Glutamatergic neuron (in vitro differentiated cells): Measurements from ENCODE around the gene ZNF415. TPM values are rescaled to one million over a fixed set of nuclear protein-coding genes. Genes with fewer than 3 reads are reported as not detected.
"Not testable (repeated sequence)": the region's sequence is repeated elsewhere in the genome, so short reads cannot be mapped to it uniquely, and the experiment has no call there.

Experiments
- DNase-seq: peaks from one replicate; pipeline ENCODE4 v3.0.0; 2022
- H3K27ac Mint-ChIP-seq: one replicate; pipeline ENCODE4 v1.8.0; 2020; ENCODE audit warnings: mild to moderate bottlenecking, mixed read lengths, inconsistent platforms; ENCODE audit not compliant: unreplicated experiment
- H3K27me3 Mint-ChIP-seq: one replicate; pipeline ENCODE4 v1.8.0; 2020; ENCODE audit warnings: mild to moderate bottlenecking, moderate library complexity, mixed read lengths, inconsistent platforms; ENCODE audit not compliant: unreplicated experiment
- H3K36me3 Mint-ChIP-seq: one replicate; pipeline ENCODE4 v1.8.0; 2020; ENCODE audit warnings: mild to moderate bottlenecking, mixed read lengths, inconsistent platforms; ENCODE audit not compliant: unreplicated experiment
- H3K4me1 Mint-ChIP-seq: one replicate; pipeline ENCODE4 v1.8.0; 2020; ENCODE audit warnings: mild to moderate bottlenecking, low read depth, mixed read lengths, inconsistent platforms; ENCODE audit not compliant: unreplicated experiment
- H3K4me3 Mint-ChIP-seq: one replicate; pipeline ENCODE4 v1.8.0; 2020; ENCODE audit warnings: mild to moderate bottlenecking, mixed read lengths, inconsistent platforms; ENCODE audit not compliant: unreplicated experiment
- H3K9me3 Mint-ChIP-seq: one replicate; pipeline ENCODE4 v1.8.0; 2020; ENCODE audit warnings: mild to moderate bottlenecking, moderate library complexity, mixed read lengths, inconsistent platforms; ENCODE audit not compliant: unreplicated experiment
- total RNA-seq: library from RNA; stranded (reverse); fragmentation: NEBNext Ultra II Directional; extraction: Animal tissue kit (Norgen Biotek cat#: 25700); gene quantifications from one replicate; pipeline ENCODE4 v1.2.1, GENCODE V29; 2021; ENCODE audit not compliant: unreplicated experiment
- TF ChIP-seq, protein P1 (sequence below): fragments of 200-600 bp; sonication (generic); IDR thresholded peaks from one replicate; pipeline ENCODE4 v1.5.0; 2021; ENCODE audit not compliant: partially characterized antibody, unreplicated experiment

Gene ZNF415
- total RNA-seq, 1 donor from 2014 or later: 12.7 TPM

DNA sequence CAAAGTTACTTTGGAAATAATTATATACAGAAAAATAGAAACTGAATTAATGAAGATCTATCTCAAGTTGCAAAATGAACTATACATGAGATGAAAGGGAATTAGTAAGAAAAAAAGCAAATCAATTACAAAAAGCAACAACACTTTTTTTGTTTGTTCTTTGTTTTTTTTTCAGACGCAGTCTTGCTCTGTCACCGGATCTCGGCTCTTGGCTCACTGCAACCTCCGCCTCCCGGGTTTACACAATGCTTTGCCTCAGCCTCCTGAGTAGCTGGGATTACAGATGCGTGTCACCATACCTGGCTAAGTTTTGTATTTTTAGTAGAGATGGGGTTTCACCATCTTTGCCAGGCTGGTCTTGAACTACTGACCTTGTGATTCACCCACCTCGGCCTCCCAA lies 2.2 kb downstream of the ZNF415 start:
- no peak for DNase-seq

DNA sequence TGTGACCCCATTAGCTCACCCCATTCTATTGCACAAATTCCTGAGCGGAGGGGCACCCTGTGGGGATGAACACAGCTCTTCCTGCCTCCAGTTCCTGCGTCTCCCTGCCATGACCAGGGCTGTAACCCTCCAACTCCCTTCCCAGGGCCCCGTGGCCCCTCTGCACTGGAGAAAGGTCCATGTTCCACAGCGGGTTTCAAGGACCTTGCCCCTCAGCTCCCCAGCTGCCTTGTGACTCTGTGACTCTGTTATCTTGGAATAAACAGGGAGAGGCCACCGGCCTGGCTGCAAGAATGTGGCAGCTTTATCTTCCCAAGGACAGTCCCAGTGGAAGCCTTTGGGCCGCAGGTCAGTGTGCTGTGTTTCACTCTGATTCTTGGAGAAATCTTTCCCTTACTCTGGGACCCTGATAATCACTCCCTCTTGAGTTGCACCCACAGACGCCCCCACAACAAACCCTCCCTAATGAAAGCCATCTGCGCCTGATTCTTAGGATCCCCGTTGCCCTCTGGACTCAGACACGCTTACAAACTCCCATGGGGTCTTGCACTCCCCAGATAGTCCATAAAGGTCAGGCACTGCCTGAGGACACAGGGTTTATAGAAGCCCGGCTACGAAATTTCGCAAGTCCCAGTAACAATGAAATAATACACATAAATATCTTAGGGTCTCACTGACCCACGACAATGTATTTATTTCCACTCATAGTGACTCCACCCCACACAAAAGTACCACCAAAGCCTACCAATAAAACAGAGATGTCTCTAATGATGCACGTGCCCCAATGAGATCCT lies 5.8 kb downstream of the ZNF415 start:
- H3K4me3 Mint-ChIP-seq, H3K4me1 Mint-ChIP-seq, H3K9me3 Mint-ChIP-seq, H3K36me3 Mint-ChIP-seq, H3K27me3 Mint-ChIP-seq, DNase-seq, H3K27ac Mint-ChIP-seq: not testable (repeated sequence)

More for the DNA sequence above, 2.2 kb downstream of the ZNF415 start:
- TF ChIP-seq, protein P1, sequence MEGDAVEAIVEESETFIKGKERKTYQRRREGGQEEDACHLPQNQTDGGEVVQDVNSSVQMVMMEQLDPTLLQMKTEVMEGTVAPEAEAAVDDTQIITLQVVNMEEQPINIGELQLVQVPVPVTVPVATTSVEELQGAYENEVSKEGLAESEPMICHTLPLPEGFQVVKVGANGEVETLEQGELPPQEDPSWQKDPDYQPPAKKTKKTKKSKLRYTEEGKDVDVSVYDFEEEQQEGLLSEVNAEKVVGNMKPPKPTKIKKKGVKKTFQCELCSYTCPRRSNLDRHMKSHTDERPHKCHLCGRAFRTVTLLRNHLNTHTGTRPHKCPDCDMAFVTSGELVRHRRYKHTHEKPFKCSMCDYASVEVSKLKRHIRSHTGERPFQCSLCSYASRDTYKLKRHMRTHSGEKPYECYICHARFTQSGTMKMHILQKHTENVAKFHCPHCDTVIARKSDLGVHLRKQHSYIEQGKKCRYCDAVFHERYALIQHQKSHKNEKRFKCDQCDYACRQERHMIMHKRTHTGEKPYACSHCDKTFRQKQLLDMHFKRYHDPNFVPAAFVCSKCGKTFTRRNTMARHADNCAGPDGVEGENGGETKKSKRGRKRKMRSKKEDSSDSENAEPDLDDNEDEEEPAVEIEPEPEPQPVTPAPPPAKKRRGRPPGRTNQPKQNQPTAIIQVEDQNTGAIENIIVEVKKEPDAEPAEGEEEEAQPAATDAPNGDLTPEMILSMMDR: no peak
- Mint-ChIP-seq H3K36me3 (peaks cover 5% of the 10 kb centered on the region), H3K4me3 (no peak overlapping the region), H3K9me3 (peaks cover 5% of the 10 kb centered on the region), H3K4me1 (peaks cover 4% of the 10 kb centered on the region), H3K27ac (no peak overlapping the region), H3K27me3 (peaks cover 12% of the 10 kb centered on the region)

DNA sequence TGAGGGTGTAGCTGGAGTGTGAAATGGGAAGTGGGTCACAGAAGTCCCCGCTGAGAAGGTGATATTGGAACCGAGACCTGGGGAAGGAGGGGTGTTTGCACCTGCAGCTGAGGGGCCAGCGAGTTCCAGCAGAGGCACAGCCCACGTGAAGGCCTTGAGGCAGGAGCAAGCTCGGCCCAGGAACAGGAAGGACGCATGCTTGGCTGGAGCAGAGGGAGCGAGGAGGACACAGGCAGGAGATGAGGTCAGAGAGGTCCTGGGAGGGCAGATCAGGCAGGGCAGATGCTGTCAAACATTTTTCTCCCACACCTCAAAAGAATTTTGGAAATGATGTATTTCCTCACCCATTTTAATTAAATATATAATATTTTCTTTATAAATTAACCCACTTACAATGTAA lies 9.3 kb downstream of the ZNF415 start:
- TF ChIP-seq, protein P1: no peak
- DNase-seq: no peak
- H3K36me3 Mint-ChIP-seq: peaks cover 7% of the 10 kb centered on the region
- H3K4me3 Mint-ChIP-seq: peak overlapping the region; percentile 5
- H3K4me1 Mint-ChIP-seq: no peaks in the 10 kb centered on the region
- no peak overlapping the region for H3K27ac Mint-ChIP-seq
- H3K9me3 Mint-ChIP-seq: peaks cover 6% of the 10 kb centered on the region
- H3K27me3 Mint-ChIP-seq: no peaks in the 10 kb centered on the region

DNA sequence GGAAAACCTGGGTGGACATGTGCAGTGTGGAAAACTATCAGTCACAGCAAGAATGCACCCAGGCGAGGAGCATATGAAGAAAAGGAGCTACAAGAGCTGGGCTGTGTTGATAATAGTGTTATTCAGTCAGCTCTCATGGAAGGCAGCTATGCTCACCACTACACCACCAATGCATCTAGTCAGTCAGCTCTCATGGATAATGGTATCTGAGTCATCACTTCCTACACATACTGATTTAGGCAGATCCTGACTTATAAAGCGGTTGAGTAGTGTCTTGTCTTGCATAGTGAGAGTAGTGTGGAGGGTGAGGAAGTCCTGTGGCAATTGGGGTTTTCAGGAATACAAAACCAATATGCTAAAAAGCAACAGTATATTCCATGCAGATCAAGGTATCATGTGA lies 20.4 kb downstream of the ZNF415 start:
- H3K4me3 Mint-ChIP-seq: no peak overlapping the region
- no peak overlapping the region for H3K27ac Mint-ChIP-seq
- H3K4me1 Mint-ChIP-seq: no peaks in the 10 kb centered on the region
- no peak for DNase-seq
- TF ChIP-seq, protein P1: no peak
- peaks cover 46% of the 10 kb centered on the region for H3K36me3 Mint-ChIP-seq
- peaks cover 7% of the 10 kb centered on the region for H3K9me3 Mint-ChIP-seq
- peaks cover 3% of the 10 kb centered on the region for H3K27me3 Mint-ChIP-seq

DNA sequence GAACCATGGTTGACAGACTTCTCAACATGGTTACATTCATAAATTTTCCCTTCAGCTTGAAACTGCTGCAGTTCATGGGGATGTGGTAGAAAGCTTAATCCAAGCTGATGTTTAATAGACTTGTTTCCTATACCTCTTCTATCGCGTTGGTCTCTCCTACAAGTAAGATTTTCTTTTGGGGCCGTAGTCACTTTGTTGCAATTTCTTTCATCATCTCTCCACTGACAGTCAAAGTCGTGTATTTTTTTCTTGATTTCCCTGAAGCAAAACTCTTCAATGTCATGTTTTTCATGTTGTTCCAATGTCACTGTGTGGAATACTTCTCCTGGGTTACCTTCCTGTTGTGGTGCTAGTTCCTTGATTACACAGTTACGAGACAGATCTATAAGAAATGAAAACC lies 23.2 kb downstream of the ZNF415 start:
- Mint-ChIP-seq H3K27ac (no peak overlapping the region), H3K4me3 (no peak overlapping the region), H3K27me3 (peaks cover 3% of the 10 kb centered on the region), H3K36me3 (peaks cover 22% of the 10 kb centered on the region), H3K9me3 (peaks cover 1% of the 10 kb centered on the region), H3K4me1 (no peaks in the 10 kb centered on the region)
- TF ChIP-seq, protein P1: no peak
- no peak for DNase-seq
